ENCODE results near the gene DHRS12.

DNA sequence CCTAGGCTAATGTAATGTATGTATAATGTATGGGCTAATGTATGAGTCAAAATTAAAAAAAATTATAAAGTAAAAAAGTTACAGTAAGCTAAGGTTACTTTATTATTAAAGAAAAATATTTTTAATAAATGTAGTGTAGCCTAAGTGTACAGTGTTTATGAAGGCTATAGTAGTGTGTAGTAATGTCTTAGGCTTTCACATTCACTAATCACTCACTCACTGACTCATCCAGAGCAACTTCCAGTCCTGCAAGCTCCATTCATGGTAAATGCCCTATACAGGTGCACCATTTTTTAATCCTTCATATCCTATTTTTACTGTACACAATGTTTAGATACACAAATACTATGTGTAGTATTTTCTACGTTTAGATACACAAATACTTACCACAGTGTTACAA, 42.8 kb upstream of the DHRS12 start:
- TF ChIP-seq, protein P1, sequence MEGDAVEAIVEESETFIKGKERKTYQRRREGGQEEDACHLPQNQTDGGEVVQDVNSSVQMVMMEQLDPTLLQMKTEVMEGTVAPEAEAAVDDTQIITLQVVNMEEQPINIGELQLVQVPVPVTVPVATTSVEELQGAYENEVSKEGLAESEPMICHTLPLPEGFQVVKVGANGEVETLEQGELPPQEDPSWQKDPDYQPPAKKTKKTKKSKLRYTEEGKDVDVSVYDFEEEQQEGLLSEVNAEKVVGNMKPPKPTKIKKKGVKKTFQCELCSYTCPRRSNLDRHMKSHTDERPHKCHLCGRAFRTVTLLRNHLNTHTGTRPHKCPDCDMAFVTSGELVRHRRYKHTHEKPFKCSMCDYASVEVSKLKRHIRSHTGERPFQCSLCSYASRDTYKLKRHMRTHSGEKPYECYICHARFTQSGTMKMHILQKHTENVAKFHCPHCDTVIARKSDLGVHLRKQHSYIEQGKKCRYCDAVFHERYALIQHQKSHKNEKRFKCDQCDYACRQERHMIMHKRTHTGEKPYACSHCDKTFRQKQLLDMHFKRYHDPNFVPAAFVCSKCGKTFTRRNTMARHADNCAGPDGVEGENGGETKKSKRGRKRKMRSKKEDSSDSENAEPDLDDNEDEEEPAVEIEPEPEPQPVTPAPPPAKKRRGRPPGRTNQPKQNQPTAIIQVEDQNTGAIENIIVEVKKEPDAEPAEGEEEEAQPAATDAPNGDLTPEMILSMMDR (IDR thresholded peaks at IDR 0.05), result no peak
- no peak for TF ChIP-seq POLR2A (IDR thresholded peaks at IDR 0.05)

Data from right lobe of liver (tissue), 4 donors.